Measurements from ENCODE around the gene PTPRU.

Gene PTPRU

DNA sequence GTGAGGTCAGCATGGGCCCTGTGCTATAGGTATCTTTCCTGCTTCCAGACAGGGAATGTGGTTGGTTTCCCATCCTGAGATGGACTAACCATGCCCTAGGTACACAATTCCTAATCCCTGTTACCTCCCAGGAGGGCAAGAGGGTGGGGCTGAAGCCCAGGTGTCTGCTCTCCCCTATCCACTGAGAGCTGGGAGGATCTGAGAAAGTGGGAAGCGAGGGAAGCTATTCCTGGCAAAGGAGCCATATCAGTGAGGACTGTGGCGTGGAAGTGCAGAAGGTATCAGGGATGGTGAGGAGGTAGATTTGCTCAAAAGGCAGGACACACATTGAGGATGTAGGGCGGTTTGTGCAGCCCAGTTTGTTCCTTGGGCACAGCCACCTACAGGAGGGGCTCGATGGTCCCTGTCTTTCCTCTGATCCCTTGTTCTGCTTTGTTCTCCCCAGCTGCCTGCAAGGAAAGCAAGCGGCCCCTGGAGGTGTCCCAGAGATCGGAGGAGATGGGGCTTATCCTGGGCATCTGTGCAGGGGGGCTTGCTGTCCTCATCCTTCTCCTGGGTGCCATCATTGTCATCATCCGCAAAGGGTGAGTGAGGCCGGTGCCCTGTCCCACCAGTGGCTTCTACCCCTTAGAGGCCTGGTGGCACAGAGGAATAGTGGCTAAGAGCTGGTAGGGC, 48.1 kb downstream of the PTPRU start:
- in situ Hi-C loops (cut with MboI; ENCODE audit: low sequenced_read_pairs, unreplicated experiment), result no loop called here
- no peak for DNase-seq (ENCODE audit: low spot score)
- TF ChIP-seq, protein P1, sequence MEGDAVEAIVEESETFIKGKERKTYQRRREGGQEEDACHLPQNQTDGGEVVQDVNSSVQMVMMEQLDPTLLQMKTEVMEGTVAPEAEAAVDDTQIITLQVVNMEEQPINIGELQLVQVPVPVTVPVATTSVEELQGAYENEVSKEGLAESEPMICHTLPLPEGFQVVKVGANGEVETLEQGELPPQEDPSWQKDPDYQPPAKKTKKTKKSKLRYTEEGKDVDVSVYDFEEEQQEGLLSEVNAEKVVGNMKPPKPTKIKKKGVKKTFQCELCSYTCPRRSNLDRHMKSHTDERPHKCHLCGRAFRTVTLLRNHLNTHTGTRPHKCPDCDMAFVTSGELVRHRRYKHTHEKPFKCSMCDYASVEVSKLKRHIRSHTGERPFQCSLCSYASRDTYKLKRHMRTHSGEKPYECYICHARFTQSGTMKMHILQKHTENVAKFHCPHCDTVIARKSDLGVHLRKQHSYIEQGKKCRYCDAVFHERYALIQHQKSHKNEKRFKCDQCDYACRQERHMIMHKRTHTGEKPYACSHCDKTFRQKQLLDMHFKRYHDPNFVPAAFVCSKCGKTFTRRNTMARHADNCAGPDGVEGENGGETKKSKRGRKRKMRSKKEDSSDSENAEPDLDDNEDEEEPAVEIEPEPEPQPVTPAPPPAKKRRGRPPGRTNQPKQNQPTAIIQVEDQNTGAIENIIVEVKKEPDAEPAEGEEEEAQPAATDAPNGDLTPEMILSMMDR (IDR thresholded peaks at IDR 0.05; ENCODE audit: borderline replicate concordance, control extremely low read depth, extremely low read depth, insufficient read depth, missing control alignments), result no peak

DNA sequence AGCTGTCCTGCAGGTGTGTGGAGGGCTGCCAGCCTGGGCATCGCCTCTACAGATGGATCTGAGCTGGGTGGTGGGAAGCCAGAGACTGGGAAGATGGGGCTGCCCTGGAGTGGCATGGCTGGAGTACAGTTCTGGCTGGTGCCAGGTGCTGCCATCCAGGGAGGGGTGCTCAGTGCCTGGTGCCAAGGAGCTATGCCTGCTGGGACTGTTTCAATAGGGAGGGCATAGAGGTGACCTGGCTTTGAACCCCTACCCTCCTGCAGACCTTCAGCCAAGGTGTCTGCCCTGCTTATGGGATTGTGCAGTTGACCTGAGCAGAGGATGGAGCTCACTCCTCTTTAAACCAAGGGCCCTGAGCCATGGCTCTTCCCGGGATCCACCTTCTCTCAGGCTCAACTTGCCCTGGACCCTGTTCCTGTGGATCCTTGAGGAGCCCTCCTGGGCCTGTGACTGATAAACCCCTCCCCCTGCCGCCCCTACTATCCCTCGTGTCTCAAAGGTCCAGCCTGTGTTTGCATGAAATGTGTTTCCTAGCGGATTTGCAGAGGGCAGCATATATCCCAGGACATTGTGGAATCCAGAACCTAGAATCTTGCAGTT, 48.7 kb downstream of the PTPRU start:
- in situ Hi-C loops (cut with MboI; ENCODE audit: low sequenced_read_pairs, unreplicated experiment), result no loop called here
- no peak for DNase-seq (ENCODE audit: low spot score)
- TF ChIP-seq, protein P1 (IDR thresholded peaks at IDR 0.05; ENCODE audit: borderline replicate concordance, control extremely low read depth, extremely low read depth, insufficient read depth, missing control alignments), result no peak

DNA sequence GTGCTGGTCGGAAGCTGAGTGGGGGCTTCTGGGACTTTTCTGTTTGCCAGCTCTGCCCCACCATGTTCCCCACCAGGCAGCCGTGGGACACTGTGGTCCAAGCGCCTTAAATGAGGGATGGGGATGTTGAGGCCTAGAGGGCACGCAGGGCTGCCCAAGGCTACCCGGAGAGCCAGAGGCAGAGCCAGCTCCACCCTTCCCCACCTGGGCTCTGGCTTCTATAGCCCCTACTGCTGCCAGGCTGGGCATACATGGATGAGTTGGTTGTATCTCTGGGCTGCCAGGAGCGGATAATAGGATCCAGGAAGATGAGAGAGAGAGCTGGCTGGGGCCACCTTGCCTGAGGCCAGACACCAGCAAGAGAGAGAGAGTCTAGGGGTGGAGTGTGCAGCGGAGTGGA, 49.4 kb downstream of the PTPRU start:
- DNase-seq (ENCODE audit: low spot score), result no peak
- in situ Hi-C loops (cut with MboI; ENCODE audit: low sequenced_read_pairs, unreplicated experiment), result no loop called here
- TF ChIP-seq, protein P1 (IDR thresholded peaks at IDR 0.05; ENCODE audit: borderline replicate concordance, control extremely low read depth, extremely low read depth, insufficient read depth, missing control alignments), result no peak

- in situ Hi-C loops (cut with MboI; ENCODE audit: low sequenced_read_pairs, unreplicated experiment), result no loop called here
- DNase-seq (ENCODE audit: low spot score), result no peak
- TF ChIP-seq, protein P1 (IDR thresholded peaks at IDR 0.05; ENCODE audit: borderline replicate concordance, control extremely low read depth, extremely low read depth, insufficient read depth, missing control alignments), result no peak
Measured at GRCh38 chr1:29286194-29286767, 50.0 kb downstream of the PTPRU start.

GRCh38 chr1:29289493-29289892, 53.2 kb downstream of the PTPRU start:
- no peak for DNase-seq (ENCODE audit: low spot score)
- TF ChIP-seq, protein P1 (IDR thresholded peaks at IDR 0.05; ENCODE audit: borderline replicate concordance, control extremely low read depth, extremely low read depth, insufficient read depth, missing control alignments), result no peak
- in situ Hi-C loops (cut with MboI; ENCODE audit: low sequenced_read_pairs, unreplicated experiment), result no loop called here

DNA sequence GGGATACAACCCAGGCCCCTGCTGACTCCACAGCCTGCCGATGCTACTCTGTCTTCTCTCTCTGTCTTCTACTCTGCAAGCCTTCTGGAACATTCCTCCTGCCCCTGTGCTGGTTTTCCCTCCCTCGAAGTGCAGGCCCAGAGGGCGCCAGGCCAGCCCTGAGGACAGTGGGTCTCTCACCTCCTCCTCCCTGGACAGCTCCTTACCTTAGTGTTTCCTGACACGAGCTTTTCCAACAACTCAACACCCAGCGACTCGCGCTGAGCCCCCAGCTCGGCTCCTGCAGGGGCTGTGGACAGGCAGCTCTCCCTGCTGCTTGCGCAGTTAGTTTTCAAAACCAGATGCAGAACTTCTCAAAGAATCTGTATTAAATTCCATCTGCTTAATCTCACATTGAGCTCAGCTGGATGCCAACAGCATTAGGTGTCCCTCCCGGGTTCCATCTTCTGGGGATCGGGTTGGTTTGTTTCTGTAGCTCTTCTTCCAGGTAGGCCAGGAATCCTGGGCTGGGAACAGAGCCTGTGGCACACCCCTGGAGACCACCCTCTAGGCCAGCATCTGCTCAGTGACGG, 54.2 kb downstream of the PTPRU start:
- in situ Hi-C loops (cut with MboI; ENCODE audit: low sequenced_read_pairs, unreplicated experiment), result no loop called here
- TF ChIP-seq, protein P1 (IDR thresholded peaks at IDR 0.05; ENCODE audit: borderline replicate concordance, control extremely low read depth, extremely low read depth, insufficient read depth, missing control alignments), result no peak
- DNase-seq (ENCODE audit: low spot score), result no peak
